Stimulated activated CD4-positive, alpha-beta T cell treated with anti-CD3 and anti-CD28 coated beads, Interleukin-2, amount 100 ng/mL, for 48 hours (primary cell): ENCODE data around the gene IQCE.

Source experiments
- DNase-seq, 2 donors: peaks; one replicate each; pipeline ENCODE4 v3.0.0-alpha.2; 2020

Gene IQCE, protein sequence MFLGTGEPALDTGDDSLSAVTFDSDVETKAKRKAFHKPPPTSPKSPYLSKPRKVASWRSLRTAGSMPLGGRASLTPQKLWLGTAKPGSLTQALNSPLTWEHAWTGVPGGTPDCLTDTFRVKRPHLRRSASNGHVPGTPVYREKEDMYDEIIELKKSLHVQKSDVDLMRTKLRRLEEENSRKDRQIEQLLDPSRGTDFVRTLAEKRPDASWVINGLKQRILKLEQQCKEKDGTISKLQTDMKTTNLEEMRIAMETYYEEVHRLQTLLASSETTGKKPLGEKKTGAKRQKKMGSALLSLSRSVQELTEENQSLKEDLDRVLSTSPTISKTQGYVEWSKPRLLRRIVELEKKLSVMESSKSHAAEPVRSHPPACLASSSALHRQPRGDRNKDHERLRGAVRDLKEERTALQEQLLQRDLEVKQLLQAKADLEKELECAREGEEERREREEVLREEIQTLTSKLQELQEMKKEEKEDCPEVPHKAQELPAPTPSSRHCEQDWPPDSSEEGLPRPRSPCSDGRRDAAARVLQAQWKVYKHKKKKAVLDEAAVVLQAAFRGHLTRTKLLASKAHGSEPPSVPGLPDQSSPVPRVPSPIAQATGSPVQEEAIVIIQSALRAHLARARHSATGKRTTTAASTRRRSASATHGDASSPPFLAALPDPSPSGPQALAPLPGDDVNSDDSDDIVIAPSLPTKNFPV

DNA sequence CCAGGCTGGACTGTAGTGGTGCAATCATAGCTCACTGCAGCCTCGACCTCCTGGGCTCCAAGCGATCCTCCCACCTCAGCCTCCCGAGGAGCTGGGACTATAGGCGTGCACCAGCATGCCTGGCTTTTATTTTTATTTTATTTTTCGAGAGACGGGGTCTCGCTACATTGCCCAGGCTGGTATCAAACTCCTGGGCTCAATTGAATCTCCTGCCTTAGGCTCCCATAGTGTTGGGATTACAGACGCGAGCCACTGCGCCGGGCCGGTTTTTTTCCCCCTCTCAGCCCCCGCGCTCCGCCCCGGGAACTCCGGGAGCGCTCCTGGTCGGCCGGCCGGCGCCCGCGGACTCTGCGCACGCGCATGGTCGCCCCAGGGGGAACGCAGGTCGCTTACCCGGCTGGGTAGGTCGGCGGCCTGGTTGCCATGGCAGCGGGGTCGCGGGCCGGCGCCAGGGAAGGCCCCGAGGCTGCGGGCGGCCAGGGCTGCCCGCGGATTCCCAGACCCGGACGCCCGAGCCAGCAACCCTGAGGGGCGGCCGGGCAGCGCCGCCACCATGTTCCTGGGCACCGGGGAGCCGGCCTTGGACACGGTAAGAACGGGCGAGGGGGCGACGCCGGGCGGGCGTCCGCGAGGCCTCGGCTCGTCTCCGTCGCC is at the start of gene IQCE:
Gene IQCE (plus strand): TSS at position 351 of the 654 bp plus-strand sequence. CDS start 203 bp downstream, at position 554.
- DNase-seq, result peak; percentile 90 to 91

DNA sequence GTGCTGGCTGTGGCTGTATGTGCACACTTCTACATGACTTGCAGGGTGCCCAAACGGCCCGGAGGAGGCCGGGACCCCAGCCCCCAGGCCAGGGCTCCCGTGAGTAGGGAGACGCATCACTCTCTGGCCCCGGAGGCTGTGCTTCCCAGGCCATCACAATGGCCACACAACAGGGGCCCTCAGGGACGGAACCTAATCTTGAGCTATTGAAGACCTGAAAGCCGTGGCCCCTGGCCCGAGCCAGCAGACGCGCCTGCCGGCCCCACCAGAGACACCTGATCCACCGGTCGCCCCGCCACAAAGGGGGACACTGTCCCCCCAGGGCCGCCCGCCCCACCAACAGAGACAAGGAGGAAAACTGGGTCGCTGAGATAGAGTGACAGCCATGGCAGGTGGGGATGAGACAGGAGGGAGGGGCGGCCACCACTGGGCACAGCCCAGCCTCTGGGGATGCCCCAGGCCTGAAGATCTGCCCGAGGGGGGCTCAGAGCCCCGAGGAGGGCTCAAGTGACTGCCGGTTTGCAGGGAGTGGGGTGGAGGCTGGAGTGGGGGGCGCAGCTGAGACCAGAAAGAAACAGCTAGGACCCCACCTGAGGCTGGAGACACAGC is 49.4 kb upstream of the IQCE start:
- DNase-seq, result no peak

DNA sequence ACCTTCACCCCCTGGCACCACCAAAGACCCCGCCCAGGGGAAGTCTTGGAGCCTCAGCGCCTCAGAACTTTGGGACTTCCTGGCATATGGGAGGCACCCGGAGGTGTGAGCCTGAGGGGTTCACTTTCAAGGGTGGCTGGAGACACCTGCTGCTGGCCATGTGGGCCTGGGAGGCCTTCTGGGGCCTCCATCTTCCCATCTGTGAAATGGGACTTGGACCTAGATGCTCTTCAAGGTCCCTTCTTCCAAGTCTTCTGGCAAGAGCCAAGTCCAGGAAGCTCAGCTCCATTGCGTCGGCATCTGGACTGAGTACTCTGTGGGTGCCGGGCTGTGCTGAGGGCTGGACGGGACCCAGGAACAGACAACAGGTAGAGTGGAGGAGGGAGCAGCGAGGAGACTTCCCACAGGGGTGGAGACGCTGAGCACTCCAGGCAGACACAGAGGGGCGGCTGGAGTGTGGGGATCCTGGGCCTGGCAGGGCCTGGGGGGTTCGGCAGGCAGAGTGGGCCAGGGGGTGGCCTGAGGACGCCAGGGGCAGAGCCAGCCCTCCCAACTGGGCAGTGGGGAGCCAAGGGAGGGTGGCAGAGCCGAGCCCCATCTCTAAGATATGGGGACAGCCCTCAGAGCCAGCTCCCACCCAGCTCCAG is 48.5 kb upstream of the IQCE start:
- DNase-seq, result no peak

DNA sequence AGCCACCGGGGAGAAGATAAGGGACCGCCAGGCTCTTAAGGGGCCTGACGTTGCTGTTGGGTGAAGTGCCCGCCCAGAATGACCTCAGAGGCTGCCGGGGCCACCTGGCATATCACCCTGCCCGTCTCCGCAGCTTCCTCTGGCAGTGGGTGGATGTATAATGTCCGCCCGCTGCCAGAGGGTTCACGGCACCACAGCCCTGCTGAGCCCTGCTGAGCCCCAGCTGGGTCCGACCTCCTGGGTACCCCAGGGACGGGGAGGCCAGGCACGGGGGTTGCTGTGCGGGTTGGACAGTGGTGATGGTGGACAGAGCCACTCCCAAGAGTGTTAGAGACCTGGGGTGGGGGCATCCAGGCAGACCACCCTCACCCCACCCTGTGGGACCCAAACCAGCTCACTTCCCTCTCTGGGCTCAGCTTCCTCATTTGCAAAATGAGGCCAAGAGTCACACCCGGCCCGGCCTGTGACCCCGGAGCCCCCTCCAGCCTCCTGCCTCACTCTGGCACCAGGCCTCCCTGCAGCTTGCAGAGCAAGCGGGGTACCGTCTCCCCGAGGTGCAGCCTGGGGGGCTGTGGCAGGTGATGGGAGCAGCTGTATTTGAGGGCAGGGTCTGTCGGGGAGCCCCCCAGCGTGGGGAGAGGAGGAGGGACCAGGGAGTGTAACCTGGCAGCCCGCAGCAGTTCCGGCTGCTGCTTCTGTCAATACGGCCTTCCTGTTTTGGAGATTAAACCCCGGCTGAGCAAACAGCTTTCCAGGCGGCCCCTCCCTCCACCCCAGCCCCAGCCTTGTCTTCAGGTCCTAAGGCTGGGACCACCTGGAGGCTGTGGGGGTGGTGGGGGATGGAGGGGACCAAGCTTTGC is 47.6 kb upstream of the IQCE start:
- peak in 1 of 2 donors; percentile 51 for DNase-seq

DNA sequence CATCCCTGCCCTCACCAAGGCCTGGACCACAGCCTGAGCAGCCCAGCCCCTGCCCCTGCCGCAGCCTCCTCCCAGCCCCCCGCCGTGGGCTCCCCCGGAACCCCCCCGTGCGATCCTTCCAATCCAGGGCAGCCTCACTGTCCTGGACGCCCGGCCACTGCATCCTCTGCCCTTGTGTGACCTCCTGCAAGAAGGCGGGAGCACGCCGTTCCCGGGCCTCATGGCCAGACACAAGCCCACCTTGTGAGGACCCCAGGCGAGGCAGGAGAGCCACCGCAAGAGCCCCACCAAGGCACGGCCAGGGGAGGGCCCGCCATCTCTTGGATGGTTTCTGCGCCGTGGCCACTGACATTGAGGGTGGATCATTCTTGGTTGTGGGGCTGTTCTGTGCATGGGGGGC is 47.0 kb upstream of the IQCE start:
- no peak for DNase-seq

DNA sequence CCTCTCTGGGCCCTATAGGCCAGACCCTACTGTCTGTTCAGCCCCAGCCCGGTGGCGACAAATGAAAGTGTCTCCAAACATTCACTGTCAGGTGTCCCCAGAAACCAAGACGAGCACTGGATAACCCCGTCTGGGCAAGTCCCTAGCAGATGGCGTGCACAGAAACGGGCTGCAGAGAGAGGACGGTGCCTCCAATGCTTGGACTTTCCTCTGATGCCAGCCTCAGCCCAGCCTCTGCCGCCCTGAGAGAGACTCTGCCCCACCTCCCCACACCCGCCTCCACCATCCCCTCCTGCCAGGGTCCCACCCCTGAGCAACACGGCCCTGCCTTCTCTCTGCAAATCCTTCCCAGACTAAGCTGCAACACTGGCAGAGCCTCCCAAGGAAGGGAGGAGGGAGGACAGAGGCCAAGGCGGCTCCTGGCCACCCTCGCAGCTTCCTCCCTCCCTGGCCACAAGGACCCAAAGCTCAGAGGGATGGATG is 46.6 kb upstream of the IQCE start:
- DNase-seq, result no peak

DNA sequence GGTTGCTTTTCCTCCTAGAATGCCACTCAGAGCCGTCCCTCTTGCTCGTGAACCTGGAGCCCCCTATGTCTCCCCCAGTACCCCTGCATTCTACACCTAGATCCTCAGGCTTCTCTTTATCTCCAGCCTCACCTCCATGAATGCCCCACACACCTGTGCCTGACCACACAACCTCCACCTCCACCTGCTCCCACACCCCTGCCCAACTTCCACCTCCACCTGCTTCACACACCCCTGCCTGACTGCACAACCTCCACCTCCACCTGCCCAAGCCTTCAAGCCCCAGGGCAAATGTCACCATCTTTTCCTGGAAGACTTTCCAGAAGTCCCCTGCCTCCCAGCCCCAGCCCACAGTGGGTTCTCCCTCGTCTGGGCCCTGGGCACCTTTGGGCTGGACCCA is 46.1 kb upstream of the IQCE start:
- DNase-seq, result no peak

DNA sequence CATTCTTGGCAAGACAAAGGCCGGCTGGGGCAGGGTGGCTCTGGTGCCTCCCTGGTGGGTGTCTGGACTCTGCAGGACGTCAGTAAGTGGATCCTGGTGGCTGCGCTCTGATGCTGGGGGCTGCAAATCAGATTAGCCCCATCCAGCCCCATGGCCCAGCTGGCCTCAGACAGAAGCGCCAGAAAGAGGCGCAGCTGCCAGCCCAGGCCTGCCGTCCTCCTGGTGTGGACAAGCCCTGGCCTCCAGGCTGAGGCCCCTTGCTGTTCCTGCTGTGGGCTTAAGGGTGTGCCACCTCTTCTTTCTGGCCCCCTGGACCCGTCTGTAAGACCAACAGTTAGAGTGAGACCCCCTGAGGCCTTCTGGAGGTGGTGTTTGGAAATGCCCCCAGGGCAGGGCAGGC is 45.1 kb upstream of the IQCE start:
- DNase-seq, result no peak

DNA sequence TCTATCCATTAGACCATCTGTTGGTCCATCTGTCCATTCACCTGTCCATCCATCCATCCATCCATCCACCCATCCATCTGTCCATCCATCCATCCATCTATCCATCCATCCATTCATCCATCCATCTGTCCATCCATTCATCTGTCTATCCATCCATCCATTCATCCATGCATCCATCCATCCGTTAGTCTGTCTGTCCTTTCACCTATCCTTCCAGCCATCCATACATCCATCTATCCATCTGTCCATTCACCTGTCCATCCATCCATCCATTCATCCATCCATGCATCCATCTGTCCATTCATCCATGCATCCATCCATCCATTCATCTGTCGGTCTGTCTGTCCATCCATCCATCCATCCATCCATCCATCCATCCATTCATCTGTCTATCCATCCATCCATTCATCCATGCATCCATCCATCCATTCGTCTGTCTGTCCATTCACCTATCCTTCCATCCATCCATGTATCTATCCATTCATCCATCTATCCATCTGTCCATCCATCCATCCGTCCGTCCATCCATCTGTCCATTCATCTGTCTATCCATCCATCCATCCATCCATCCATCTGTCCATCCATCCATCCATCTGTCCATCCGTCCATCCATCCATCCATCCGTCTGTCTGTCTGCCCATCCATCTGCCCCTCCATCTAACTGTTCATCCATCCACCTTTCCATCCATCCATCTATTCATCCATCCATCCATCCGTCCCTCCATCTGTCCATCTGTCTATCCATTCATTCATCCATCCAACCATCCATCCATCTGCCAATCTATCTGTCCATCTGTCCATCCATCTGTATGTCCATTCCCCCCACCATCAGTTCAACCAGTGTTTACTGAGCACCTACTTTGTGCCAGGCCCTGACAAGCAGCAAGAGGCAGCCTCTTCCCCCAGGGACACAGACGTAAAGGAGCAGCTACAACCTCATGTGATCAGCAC is 44.0 kb upstream of the IQCE start:
- DNase-seq, result no peak

DNA sequence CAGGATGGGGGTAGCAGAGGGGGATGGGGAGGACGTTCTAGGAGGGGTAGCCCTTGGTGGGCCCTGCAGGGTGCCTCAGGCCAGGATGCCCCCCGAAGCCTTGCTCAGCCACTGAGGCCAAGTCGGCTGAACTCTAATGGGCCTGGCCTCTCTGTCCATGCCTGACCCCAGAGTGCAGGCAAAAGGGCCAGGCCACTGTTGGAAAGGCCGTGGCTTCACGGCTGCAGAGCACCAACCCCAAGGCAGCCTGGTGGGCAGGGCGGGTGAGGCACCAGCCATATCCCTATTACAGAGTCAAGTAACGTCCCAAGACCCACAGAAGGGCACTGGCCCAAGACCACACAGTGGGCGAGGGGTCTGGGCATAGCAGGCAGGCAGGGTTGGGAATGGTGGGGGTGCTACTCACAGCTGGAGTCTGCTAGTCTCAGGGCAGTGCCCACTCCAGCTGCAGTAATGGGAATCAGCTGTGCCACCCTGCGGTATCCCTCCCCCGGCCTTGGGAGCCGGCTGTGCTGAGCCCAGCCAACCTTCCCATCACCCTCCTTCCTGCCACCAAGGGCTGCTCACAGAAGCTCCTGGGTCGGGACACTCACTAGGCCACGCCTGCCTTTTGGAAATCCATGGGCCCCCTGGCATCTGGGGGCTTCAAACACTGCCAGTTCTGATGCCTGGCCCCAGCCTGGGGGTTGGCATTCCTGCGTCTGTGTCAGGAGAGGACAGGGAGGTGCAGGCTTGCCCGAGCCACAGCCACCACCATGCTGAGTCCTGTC is 43.2 kb upstream of the IQCE start:
- no peak for DNase-seq

DNA sequence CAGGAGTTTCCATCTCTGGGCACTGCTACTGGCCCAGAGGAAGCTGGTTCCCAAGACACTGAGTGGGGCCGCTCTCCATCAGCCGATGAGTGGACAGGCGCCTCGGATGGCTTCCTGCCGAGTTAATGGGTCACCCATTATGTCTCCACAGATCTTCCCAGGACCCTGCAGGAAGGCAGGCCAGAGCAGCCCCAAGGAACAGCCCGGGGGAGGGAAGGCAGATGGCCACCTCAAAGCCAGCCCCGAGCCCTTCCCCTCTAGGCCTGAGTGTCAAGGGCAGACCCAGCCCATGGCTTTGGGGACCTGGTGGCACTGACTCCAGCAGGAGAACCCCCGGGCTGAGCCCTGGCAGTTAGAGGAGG is 42.6 kb upstream of the IQCE start:
- no peak for DNase-seq

DNA sequence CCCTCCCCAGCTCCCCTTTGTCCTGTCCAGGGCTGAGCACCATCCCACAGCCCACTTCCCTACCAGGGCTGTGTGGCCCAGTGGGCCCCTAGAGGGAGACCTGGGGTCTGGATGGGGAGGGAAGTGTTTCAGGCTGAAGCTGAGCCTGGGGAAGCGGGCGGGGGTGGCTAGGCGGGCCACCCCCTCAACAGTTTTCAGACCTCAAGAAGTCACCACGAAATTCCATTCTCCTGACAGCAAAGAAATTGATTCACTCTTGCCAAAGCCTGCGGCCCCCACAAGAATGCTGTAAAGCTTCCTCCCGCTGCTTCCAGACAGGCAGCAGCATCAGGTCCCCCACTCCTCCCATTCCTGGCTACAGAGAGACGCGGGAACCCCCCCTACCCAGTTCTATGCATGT is 41.8 kb upstream of the IQCE start:
- DNase-seq, result no peak

DNA sequence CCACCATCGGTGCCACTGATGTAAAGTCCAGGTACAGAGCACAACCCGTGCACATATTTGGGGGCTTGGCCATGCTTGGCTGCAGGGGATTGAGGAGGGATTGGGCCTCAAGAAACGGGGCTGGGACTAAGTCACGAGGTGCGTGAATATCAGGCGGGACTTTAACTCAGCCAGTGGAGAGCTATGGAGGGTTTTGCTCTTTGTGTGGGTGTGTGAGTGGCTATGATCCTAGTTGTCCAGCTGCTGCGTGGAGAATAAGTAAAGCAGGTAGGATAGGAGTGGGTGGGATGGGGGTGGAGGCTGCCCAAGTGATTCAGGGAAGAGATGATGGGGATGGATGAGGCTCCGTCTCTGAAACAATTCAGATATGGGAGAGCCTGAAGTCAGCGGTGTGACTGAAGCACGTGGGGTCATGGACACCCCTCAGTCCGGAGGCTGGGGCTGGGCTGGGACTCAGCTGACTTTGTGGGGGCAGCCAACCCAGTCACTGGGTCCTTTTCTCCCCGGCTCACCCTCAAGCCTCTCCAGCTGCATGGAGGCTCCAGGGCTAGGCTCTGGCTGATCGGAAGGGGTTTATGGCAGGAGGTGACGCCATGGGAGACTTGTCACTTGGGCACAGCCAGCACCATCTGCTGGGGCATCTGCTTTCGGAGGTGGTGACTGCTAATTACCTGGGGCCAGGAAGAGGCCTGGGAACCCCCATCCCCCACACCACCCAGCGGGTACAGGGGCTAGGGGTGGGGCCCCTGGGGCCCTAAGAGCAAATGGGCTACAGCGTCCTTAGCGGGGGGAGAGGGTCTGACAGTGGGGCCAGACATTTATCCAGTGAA is 40.9 kb upstream of the IQCE start:
- no peak for DNase-seq

DNA sequence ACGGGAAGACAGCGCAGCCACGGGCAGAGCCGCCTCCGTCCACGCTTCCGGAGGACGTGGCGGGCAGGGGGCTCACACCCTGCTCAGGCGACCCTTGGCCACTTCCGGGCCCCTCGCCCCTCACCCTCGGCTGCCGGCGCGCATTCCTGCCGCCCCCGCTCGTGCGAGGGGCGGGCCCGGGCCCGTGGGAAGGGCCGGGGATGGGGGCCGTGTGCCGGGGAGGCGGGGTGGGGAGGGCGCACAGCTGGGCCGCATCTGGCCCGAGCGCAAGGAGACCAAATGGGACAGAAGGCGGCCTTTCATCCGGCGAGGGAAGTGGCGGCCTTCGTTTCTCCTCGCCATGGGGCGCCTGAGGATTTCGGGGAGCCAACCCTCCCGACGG is 40.1 kb upstream of the IQCE start:
- no peak for DNase-seq

DNA sequence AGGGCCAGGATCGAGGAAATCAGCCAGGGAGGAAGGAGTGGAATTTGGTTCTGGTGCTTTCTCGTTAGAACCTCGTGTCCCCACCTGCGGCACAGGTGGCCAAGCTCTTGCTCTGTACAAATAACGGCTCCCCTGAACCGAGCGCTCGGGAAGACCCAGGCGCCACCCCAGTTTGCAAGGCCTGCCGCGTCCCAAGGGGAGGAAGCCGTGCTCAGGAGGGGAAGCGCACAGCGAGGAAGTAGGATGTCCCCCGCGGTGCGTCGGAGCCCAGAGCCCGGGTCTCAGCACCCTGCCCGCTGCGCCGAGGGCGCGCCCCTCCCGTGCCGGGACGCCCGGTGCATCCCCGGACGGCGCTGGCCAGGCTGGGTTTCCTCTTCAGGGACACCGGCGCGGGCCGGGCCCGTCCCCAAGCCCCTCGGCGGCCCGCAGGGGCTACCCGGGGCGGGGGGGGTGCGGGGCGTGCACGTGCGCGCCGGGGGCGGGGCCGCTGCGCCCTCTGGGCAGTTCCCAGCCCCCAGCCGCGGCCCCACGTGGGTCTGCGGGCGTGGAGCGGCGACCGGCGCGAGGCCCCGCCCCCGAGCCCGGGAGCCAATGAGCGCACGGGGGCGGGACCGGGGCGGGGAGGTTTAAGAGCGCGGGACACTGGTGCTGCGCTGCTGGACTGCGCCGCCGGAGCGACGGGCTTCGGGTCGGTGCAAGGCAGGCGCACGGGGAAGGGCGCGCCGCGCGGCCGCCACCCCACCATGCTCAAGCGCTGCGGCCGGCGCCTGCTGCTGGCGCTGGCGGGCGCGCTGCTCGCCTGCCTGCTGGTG is 39.5 kb upstream of the IQCE start, which contains the start of gene LFNG:
Gene LFNG (plus strand): TSS at position 656 of the 812 bp plus-strand sequence. CDS start 88 bp downstream, at position 744.
- DNase-seq, result peak; percentile 66 to 80

DNA sequence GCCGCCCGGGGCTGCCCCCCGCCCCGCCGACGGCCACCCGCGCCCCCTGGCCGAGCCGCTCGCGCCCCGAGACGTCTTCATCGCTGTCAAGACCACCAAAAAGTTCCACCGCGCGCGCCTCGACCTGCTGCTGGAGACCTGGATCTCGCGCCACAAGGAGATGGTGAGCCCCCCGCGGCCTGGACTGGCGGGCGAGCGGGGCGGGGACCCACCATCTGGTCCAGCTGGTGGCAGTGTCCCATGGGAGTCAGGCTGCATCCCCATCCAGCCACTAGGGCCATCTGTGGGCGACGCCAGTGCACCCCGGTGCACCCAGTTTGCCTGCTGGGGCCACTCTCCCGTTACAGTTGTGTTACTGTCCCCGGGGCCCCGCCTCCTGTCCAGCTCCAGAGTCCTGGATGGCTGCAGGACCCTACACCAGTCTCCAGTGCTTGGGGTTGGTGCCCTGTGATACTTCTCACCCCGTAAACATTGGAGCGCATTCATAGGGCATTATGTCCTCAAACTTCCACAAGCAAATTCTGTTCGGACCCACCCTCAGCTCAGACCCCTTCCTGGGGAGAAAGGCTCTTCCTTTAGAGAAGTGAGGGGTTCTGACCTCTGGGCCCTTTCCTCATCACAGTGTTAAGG is 38.5 kb upstream of the IQCE start:
- peak in 1 of 2 donors; percentile 26 for DNase-seq

DNA sequence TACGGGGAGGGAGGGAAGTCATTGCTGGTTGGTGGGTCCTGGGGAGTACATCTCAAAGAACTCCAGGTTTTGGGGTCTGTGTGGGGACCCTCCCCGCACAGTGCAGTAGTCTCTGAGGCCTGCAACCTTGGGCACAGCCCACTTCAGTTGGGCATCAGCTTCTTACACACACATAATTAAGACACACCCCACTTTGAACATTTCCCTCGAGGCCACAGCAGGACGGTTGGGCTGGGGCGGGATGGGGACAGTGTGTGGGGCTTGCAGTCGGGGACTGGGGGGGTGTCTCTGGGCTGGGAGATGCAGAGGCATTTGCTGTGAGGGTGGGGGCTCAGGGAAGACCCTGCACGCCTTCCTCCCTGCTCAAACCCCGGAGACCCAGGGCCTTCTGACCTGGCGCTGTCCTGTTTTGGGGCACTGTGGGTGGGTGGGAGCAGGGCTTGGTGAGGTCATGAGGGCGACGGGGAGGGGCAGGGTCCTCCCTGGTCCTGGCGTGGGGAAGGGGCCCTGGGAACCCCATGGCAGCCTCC is 38.0 kb upstream of the IQCE start:
- no peak for DNase-seq
